Measurements from ENCODE around the gene FSIP1. TPM values are rescaled to one million over a fixed set of nuclear protein-coding genes. Genes with fewer than 3 reads are reported as not detected.

The FSIP1 gene
- total RNA-seq, 2 experiments from 2014 or later: 0.22 to 0.34 TPM

DNA sequence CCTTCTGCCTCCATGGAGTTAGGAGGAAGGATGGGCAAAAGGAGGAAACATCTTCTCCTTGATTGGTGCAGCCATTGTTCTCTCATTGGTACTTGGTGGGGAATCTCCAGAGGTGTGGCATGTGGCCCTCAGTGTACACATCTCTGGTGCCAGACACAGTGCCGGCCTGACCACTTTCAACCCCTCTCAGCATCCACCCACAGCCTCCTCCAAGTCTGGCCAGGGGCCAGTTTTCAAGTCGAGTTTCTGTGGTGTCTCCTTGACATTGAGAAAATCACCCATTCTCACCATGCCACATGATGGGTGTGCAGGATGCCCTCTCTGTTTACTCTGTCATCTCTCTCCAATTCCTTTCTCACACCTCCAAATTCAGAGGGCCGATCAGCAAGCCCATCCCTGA lies 12.8 kb upstream of the FSIP1 start:
- Mint-ChIP-seq H3K27ac (no peak overlapping the region), H3K36me3 (ENCODE audit: low read depth) (no peaks in the 10 kb centered on the region), H3K27me3 (peaks cover 62% of the 10 kb centered on the region), H3K9me3 (no peaks in the 10 kb centered on the region), H3K4me1 (ENCODE audit: low read depth) (no peaks in the 10 kb centered on the region), H3K4me3 (no peak overlapping the region)
- Histone ChIP-seq H3K4me3 (ENCODE audit: low read length) (no peak overlapping the region), H3K27ac (ENCODE audit: low read depth in 1 of 2, low read length in 2 of 2) (no peak overlapping the region), H3K4me1 (ENCODE audit: insufficient read depth, low read length) (no peaks in the 10 kb centered on the region), H3K9me3 (ENCODE audit: control insufficient read depth in 1 of 2, insufficient read depth in 1 of 2, low read length in 2 of 2) (no peaks in the 10 kb centered on the region), H3K27me3 (ENCODE audit: control insufficient read depth in 1 of 2, insufficient read depth in 2 of 2, low read length in 2 of 2) (peaks cover 16 to 24% of the 10 kb centered on the region in 2 experiments), H3K36me3 (ENCODE audit: insufficient read depth, low read length) (no peaks in the 10 kb centered on the region)
- intact Hi-C loops (cut with DNase I, micrococcal nuclease): no loop called here
- POLR2A ChIA-PET: no interaction called here
- CTCF ChIA-PET: no interaction called here
- ATAC-seq (ENCODE audit: poor library complexity) (no peak), DNase-seq (no peak)
- TF ChIP-seq, protein P1, sequence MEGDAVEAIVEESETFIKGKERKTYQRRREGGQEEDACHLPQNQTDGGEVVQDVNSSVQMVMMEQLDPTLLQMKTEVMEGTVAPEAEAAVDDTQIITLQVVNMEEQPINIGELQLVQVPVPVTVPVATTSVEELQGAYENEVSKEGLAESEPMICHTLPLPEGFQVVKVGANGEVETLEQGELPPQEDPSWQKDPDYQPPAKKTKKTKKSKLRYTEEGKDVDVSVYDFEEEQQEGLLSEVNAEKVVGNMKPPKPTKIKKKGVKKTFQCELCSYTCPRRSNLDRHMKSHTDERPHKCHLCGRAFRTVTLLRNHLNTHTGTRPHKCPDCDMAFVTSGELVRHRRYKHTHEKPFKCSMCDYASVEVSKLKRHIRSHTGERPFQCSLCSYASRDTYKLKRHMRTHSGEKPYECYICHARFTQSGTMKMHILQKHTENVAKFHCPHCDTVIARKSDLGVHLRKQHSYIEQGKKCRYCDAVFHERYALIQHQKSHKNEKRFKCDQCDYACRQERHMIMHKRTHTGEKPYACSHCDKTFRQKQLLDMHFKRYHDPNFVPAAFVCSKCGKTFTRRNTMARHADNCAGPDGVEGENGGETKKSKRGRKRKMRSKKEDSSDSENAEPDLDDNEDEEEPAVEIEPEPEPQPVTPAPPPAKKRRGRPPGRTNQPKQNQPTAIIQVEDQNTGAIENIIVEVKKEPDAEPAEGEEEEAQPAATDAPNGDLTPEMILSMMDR (IDR thresholded peaks at IDR 0.05): no peak

DNA sequence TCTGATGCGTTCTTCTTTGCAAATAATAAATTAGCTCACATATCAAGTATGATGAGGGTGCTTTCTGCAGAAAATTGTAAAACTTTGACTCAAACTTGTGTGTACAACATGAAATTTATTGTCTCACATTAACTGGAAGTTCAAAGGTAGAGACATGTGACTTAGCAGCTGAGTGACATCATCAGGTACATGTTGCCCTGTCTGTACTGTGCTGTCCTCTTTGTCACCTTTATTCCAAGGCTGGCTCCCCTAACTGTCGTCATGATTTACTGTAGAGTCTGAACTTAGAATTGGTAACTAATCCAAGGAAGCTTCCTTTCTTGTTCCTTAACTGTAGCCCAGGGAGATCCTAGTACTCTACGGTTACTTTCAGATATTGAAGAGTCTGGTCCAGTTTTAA lies 12.3 kb upstream of the FSIP1 start:
- no peaks in the 10 kb centered on the region for H3K9me3 Mint-ChIP-seq
- Histone ChIP-seq H3K4me3 (ENCODE audit: low read length) (no peak overlapping the region), H3K36me3 (ENCODE audit: insufficient read depth, low read length) (no peaks in the 10 kb centered on the region), H3K4me1 (ENCODE audit: insufficient read depth, low read length) (no peaks in the 10 kb centered on the region), H3K27me3 (ENCODE audit: control insufficient read depth in 1 of 2, insufficient read depth in 2 of 2, low read length in 2 of 2) (peaks cover 16 to 23% of the 10 kb centered on the region in 2 experiments), H3K9me3 (ENCODE audit: control insufficient read depth in 1 of 2, insufficient read depth in 1 of 2, low read length in 2 of 2) (no peaks in the 10 kb centered on the region), H3K27ac (ENCODE audit: low read depth in 1 of 2, low read length in 2 of 2) (no peak overlapping the region)
- no peak for DNase-seq
- no peak overlapping the region for H3K4me3 Mint-ChIP-seq
- CTCF ChIA-PET: no interaction called here
- H3K27ac Mint-ChIP-seq: no peak overlapping the region
- TF ChIP-seq, protein P1 (IDR thresholded peaks at IDR 0.05): no peak
- H3K27me3 Mint-ChIP-seq: peaks cover 57% of the 10 kb centered on the region
- POLR2A ChIA-PET: no interaction called here
- intact Hi-C loops (cut with DNase I, micrococcal nuclease): no loop called here
- no peak for ATAC-seq (ENCODE audit: poor library complexity)
- no peaks in the 10 kb centered on the region for H3K4me1 Mint-ChIP-seq (ENCODE audit: low read depth)
- no peaks in the 10 kb centered on the region for H3K36me3 Mint-ChIP-seq (ENCODE audit: low read depth)

DNA sequence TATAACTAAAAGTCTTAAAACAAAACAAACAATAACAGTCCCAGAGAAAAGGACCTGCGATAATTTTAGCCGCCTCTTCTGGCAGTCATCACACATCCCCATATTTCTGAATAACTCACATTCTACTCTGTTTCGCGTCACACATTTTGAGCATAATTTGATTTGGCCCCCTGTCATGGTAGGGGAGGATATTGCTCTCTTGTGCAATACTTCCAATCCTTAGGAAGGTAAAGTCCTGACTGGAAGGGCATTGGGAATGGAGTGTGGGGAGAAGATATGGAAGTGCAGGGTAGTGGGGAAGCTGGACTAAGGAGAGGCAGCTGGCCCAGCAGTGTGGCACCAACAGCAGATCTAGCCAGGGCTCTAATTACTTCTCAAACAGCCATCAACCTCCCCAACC lies 11.3 kb upstream of the FSIP1 start:
- no peak overlapping the region for H3K4me3 ChIP-seq (ENCODE audit: low read length)
- ATAC-seq (ENCODE audit: poor library complexity) (no peak), DNase-seq (no peak)
- Mint-ChIP-seq H3K9me3 (no peaks in the 10 kb centered on the region), H3K27me3 (peaks cover 47% of the 10 kb centered on the region), H3K27ac (no peak overlapping the region), H3K4me1 (ENCODE audit: low read depth) (no peaks in the 10 kb centered on the region), H3K36me3 (ENCODE audit: low read depth) (no peaks in the 10 kb centered on the region), H3K4me3 (no peak overlapping the region)
- no peaks in the 10 kb centered on the region for H3K4me1 ChIP-seq (ENCODE audit: insufficient read depth, low read length)
- no peaks in the 10 kb centered on the region for H3K36me3 ChIP-seq (ENCODE audit: insufficient read depth, low read length)
- TF ChIP-seq, protein P1 (IDR thresholded peaks at IDR 0.05): no peak
- CTCF ChIA-PET: no interaction called here
- no peaks in the 10 kb centered on the region for H3K9me3 ChIP-seq (ENCODE audit: control insufficient read depth in 1 of 2, insufficient read depth in 1 of 2, low read length in 2 of 2)
- POLR2A ChIA-PET: no interaction called here
- intact Hi-C loops (cut with DNase I, micrococcal nuclease): no loop called here
- H3K27me3 ChIP-seq (ENCODE audit: control insufficient read depth in 1 of 2, insufficient read depth in 2 of 2, low read length in 2 of 2): peaks cover 10 to 23% of the 10 kb centered on the region in 2 experiments
- no peak overlapping the region for H3K27ac ChIP-seq (ENCODE audit: low read depth in 1 of 2, low read length in 2 of 2)

Data from CD4-positive, alpha-beta T cell (primary cell).